HG03565 (cell line): ENCODE measurements around the gene FKBP2.

Experiments used
- ATAC-seq: cut with Tn5 transposase; IDR thresholded peaks from one replicate; pipeline ENCODE4 v1.9.1; 2021; ENCODE audit warnings: mild to moderate bottlenecking, moderate library complexity; ENCODE audit not compliant: unreplicated experiment

Gene FKBP2

GRCh38 chr11:64218628-64219353 is 22.1 kb upstream of the FKBP2 start:
- no peak for ATAC-seq

GRCh38 chr11:64219354-64219684 is 21.6 kb upstream of the FKBP2 start:
- no peak for ATAC-seq

GRCh38 chr11:64219755-64220154 is 21.1 kb upstream of the FKBP2 start:
- no peak for ATAC-seq

- ATAC-seq = no peak
Observed at GRCh38 chr11:64220271-64220670, 20.6 kb upstream of the FKBP2 start.

GRCh38 chr11:64220798-64221197 is 20.1 kb upstream of the FKBP2 start:
- ATAC-seq = no peak

- ATAC-seq = no peak
Observed at GRCh38 chr11:64222651-64223000, 18.3 kb upstream of the FKBP2 start.

- no peak for ATAC-seq
Observed at GRCh38 chr11:64223001-64223651, 17.8 kb upstream of the FKBP2 start.

- no peak for ATAC-seq
Observed at GRCh38 chr11:64224151-64224890, 16.6 kb upstream of the FKBP2 start.

- no peak for ATAC-seq
Observed at GRCh38 chr11:64224891-64225607, 15.8 kb upstream of the FKBP2 start.

- no peak for ATAC-seq
Observed at GRCh38 chr11:64225608-64226506, 15.0 kb upstream of the FKBP2 start, which contains the start of the genes NUDT22 and TRPT1. TSS of gene NUDT22 (plus strand) at chr11:64226274. CDS start at chr11:64226653, 379 bp downstream. TSS of gene TRPT1 (minus strand) at chr11:64226186. CDS start at chr11:64225860, 326 bp downstream.

GRCh38 chr11:64226507-64227051 is 14.3 kb upstream of the FKBP2 start:
- ATAC-seq = no peak

- no peak for ATAC-seq
Observed at GRCh38 chr11:64227405-64227956, 13.4 kb upstream of the FKBP2 start.

- ATAC-seq = no peak
Observed at GRCh38 chr11:64229090-64229743, 11.7 kb upstream of the FKBP2 start.

- no peak for ATAC-seq
Observed at GRCh38 chr11:64229744-64230170, 11.1 kb upstream of the FKBP2 start.

- ATAC-seq = peak; percentile 33
Observed at GRCh38 chr11:64230171-64230984, 10.5 kb upstream of the FKBP2 start, which contains the start of gene DNAJC4. TSS of gene DNAJC4 (plus strand) at chr11:64230548. CDS start at chr11:64230855, 307 bp downstream.

- no peak for ATAC-seq
Observed at GRCh38 chr11:64230985-64231365, 9.9 kb upstream of the FKBP2 start.

- ATAC-seq = no peak
Observed at GRCh38 chr11:64231546-64231945, 9.3 kb upstream of the FKBP2 start.
